NCI-H226 (cell line): ENCODE results near the gene PRPF31.
"Not testable (repeated sequence)": the region's sequence is repeated elsewhere in the genome, so short reads cannot be mapped to it uniquely, and the experiment has no call there.

Experiments used
- DNase-seq: peaks from one replicate; pipeline ENCODE4 v3.0.0-alpha.2; 2015

The PRPF31 gene

GRCh38 chr19:54164369-54165068 is 49.0 kb downstream of the PRPF31 start:
- peak; percentile 51 for DNase-seq

- no peak for DNase-seq
These were observed 49.7 kb downstream of the PRPF31 start for GRCh38 chr19:54165222-54165621.

- DNase-seq, result peak; percentile 75
These were observed 52.8 kb downstream of the PRPF31 start for GRCh38 chr19:54168174-54168917.

- no peak for DNase-seq
These were observed 53.7 kb downstream of the PRPF31 start for GRCh38 chr19:54169149-54169740.

GRCh38 chr19:54171736-54172431 is 56.3 kb downstream of the PRPF31 start:
- DNase-seq, result not testable (repeated sequence)

- DNase-seq, result peak; percentile 65
These were observed 57.2 kb downstream of the PRPF31 start, which contains the start of gene TMC4 for GRCh38 chr19:54172471-54173358. TMC4 (minus strand) TSS chr19:54173160; CDS start chr19:54173117, 43 bp downstream.

GRCh38 chr19:54173359-54173699 is 57.8 kb downstream of the PRPF31 start:
- no peak for DNase-seq

GRCh38 chr19:54173951-54174834 is 58.6 kb downstream of the PRPF31 start:
- no peak for DNase-seq

- DNase-seq, result no peak
These were observed 63.2 kb downstream of the PRPF31 start for GRCh38 chr19:54178581-54179261.

- DNase-seq, result no peak
These were observed 63.8 kb downstream of the PRPF31 start for GRCh38 chr19:54179262-54179852.

- DNase-seq, result peak; percentile 69
These were observed 64.4 kb downstream of the PRPF31 start for GRCh38 chr19:54179921-54180461.

- DNase-seq, result no peak
These were observed 65.1 kb downstream of the PRPF31 start for GRCh38 chr19:54180691-54181091.
